Kidney (tissue), 14 donors: ENCODE results near the gene HRH3. TPM values are rescaled to one million over a fixed set of nuclear protein-coding genes. Genes with fewer than 3 reads are reported as not detected.

Experiments
- DNase-seq, 5 donors: peaks; one replicate each; pipeline ENCODE4 v3.0.0-alpha.2; 2013 to 2020
- FAIRE-seq: peaks from 2 replicates; lab custom pipeline; 2012; peaks lifted over from hg19 to GRCh38; lab: Jason Lieb, UNC
- H3K27ac ChIP-seq, 2 donors: one replicate each; pipeline ENCODE4 v1.7.0; 2013; ENCODE audit warnings: low read depth in 2 of 2, low read length in 2 of 2, inconsistent platforms in 1 of 2
- H3K27me3 ChIP-seq: one replicate; pipeline ENCODE4 v1.7.1; 2013; ENCODE audit warnings: low read length, inconsistent platforms; ENCODE audit not compliant: control insufficient read depth, insufficient read depth
- H3K36me3 ChIP-seq, 3 donors: one replicate each; pipeline versions ENCODE4 v1.7.0 to v1.7.1; 2013; ENCODE audit warnings: low read length in 3 of 3, control low read depth in 1 of 3, inconsistent platforms in 1 of 3; ENCODE audit not compliant: insufficient read depth in 3 of 3, control insufficient read depth in 2 of 3
- H3K4me1 ChIP-seq, 3 donors: one replicate each; pipeline versions ENCODE4 v1.7.0 to v1.7.1; 2013; ENCODE audit warnings: low read length in 3 of 3, inconsistent platforms in 1 of 3, low read depth in 1 of 3; ENCODE audit not compliant: control insufficient read depth in 2 of 3, insufficient read depth in 2 of 3
- H3K4me3 ChIP-seq, 3 donors: one replicate each; pipeline versions ENCODE4 v1.7.0 to v1.8.1; 2013; ENCODE audit warnings: low read length in 3 of 3, control low read depth in 1 of 3, inconsistent platforms in 1 of 3
- H3K9ac ChIP-seq, 3 donors: one replicate each; pipeline versions ENCODE4 v1.7.0 to v1.7.1; 2013; ENCODE audit warnings: low read length in 3 of 3, control low read depth in 1 of 3, inconsistent platforms in 1 of 3
- H3K9me3 ChIP-seq, 3 donors: one replicate each; pipeline versions ENCODE4 v1.7.0 to v1.7.1; 2013; ENCODE audit warnings: low read length in 3 of 3, control low read depth in 1 of 3, inconsistent platforms in 1 of 3; ENCODE audit not compliant: control insufficient read depth in 2 of 3, insufficient read depth in 1 of 3
- CTCF ChIP-seq: IDR thresholded peaks from 3 replicates; pipeline ENCODE4 v1.5.1; 2012; ENCODE audit warnings: mild to moderate bottlenecking, moderate library complexity, borderline replicate concordance; ENCODE audit not compliant: insufficient read depth; ENCODE audit errors: extremely low read depth
- intact Hi-C: fragments of 100-400 bp; cut with DNase I; formaldehyde crosslinking; loops from one replicate; pipeline ENCODE4 v1.11.1; 2022
- polyA plus RNA-seq: library from polyadenylated mRNA; stranded (reverse); fragments of 350-450 nt; fragmentation: Illumina TruSeq; extraction: RNeasy Lipid Tissue Mini Kit (QIAGEN cat#74804); gene quantifications from one replicate; pipeline ENCODE4 v1.2.3, GENCODE V29; 2014; ENCODE audit warnings: low read depth, low replicate concordance; ENCODE audit not compliant: insufficient read depth
- total RNA-seq: library from RNA; stranded (reverse); fragmentation: NEBNext Ultra II Directional; extraction: Animal tissue kit (Norgen Biotek cat#: 25700); gene quantifications from one replicate; pipeline ENCODE4 v1.2.1, GENCODE V29; 2021
- donor health status: control.
- donor health status: control.
- donor health status: control.
- donor health status: control.
- donor health status: control.
- donor health status: DM: yes; HTN: yes; CAD: no.
- donor health status: Normal renal cell carcinoma (clear cell type).

Gene HRH3
- total and polyA plus RNA-seq, 2 donors from 2014 or later, result not detected

- Histone ChIP-seq H3K4me3 (no peak overlapping the region), H3K9ac (no peak overlapping the region), H3K27ac (no peak overlapping the region), H3K27me3 (no peaks in the 10 kb centered on the region), H3K4me1 (no peaks in the 10 kb centered on the region), H3K36me3 (no peaks in the 10 kb centered on the region), H3K9me3 (no peaks in the 10 kb centered on the region)
- no peak for FAIRE-seq
- intact Hi-C loops, result no loop called here
- no peak for TF ChIP-seq CTCF
- no peak for DNase-seq
Observed at GRCh38 chr20:62226707-62227590, 6.9 kb upstream of the HRH3 start.

DNA sequence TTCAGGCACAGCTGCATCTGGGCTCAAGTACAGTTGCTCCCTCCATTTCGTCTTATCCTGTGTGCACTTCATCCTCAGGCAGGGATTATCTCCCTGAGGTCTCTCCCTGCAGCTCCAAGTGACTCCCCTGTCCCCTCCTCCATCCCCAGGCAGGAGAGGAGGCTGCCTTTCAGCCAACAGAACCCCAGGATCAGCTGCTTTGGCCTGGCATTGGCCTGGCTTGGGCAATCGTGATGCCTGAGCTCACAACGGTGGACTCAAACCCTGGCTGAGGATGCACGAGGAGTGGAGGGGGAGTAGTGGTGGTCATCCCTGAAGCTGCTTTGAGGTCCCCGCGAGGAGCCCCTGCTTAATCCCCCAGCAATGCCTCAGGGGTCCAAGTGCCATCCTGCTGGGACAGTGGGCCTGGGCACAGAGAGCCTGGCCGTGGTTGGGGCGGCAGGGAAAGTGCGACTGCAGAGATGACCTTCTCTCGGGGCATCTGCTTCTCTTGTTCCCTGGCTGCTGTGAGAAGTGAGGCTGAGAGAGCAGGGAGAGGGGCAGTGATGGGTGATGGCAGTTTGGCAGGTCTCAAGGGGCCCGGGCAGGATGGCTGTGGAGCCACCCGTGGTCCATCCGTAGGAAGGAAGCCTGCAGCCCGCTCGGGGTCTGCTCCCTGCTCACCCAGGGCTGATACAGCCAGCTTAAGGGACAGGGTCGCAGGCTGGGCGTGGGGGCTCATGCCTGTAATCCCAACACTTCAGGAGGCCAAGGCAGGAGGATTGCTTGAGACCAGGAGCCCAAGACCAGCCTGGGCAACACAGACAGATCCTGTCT, 6.0 kb upstream of the HRH3 start:
- TF ChIP-seq CTCF, result no peak
- no peak overlapping the region for H3K27ac ChIP-seq

GRCh38 chr20:62225026-62225425, 4.9 kb upstream of the HRH3 start:
- intact Hi-C loops, result no loop called here
- H3K4me1 ChIP-seq, result peaks cover 0 to 5% (median 0%) of the 10 kb centered on the region in 3 donors
- H3K4me3 ChIP-seq, result no peak overlapping the region
- no peak for FAIRE-seq
- DNase-seq, result no peak
- H3K36me3 ChIP-seq, result no peaks in the 10 kb centered on the region
- TF ChIP-seq CTCF, result no peak
- H3K27ac ChIP-seq, result no peak overlapping the region
- no peaks in the 10 kb centered on the region for H3K9me3 ChIP-seq
- H3K9ac ChIP-seq, result no peak overlapping the region
- peaks cover 10% of the 10 kb centered on the region for H3K27me3 ChIP-seq

More for the DNA sequence above, 6.0 kb upstream of the HRH3 start:
- Histone ChIP-seq H3K9me3 (no peaks in the 10 kb centered on the region), H3K4me1 (no peaks in the 10 kb centered on the region), H3K9ac (no peak overlapping the region), H3K27me3 (peaks cover 8% of the 10 kb centered on the region), H3K36me3 (no peaks in the 10 kb centered on the region), H3K4me3 (no peak overlapping the region)
- FAIRE-seq (no peak), DNase-seq (no peak)
- intact Hi-C loops, result no loop called here
